ENCODE data around the gene ISG20.

ISG20 gene

DNA sequence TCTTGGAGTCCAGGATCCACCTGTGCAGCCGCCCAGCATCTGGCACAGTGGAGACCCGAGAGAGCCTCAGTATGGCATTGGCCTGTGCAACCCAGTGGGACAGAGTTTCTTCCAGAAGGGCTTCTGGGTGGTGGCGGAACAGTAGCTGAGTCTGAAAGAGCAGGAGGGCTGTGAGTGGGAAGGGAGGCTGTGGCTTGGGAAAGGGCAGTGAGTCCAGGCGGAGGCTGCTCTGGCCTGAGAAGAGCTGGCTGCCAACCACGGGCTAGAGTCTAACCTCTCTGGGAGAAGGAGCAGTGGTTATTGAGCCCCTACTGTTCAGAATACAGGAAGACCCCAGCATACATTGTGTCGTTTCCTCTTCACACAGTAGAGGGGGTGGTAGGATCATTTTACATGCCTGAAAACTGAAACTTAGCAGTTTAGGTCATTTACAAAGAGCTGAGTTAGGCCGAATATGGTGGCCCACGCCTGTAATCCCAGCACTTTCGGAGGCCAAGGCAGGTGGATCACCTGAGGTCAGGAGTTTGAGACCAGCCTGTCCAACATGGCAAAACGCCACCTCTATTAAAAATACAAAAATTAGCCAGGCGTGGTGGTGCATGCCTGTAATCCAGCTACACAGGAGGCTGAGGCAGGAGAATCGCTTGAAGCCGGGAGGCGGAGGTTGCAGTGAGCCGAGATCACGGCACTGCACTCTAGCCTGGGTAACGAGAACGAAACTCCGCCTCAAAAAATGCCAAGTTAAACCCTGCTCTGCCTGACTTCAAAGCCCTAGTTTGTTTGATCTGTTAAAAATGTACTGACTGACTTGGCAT lies 14.5 kb upstream of the ISG20 start:
- TF ChIP-seq GATA3 (IDR thresholded peaks at IDR 0.05; ENCODE audit: low read depth, low read length) (no peak), GATA2 (IDR thresholded peaks at IDR 0.05; ENCODE audit: low read depth, low read length) (no peak)

DNA sequence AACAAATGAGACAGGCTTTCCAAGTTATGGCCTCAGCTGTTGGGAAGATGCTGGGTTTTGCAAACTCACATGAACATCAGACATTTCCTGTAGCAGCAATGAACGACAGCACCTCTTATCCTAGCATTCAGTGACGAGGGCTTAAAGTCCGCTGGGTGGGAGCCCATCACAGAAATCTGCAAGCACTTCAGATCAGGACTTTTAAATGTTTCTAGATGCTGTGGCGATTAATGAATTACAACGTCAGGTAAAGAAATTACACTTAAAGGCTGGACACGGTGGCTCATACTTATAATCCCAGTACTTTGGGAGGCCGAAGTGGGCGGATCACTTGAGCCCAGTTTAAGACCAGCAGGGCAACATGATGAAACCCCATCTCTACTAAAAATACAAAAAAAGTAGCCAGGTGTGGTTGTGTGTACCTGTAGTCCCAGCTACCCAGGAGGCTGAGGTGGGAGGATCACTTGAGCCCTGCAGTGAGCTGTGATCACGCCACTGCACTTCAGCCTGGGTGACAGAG lies 13.8 kb upstream of the ISG20 start:
- TF ChIP-seq GATA2 (IDR thresholded peaks at IDR 0.05; ENCODE audit: low read depth, low read length) (no peak), GATA3 (IDR thresholded peaks at IDR 0.05; ENCODE audit: low read depth, low read length) (no peak)

- no peak for TF ChIP-seq GATA3 (IDR thresholded peaks at IDR 0.05; ENCODE audit: low read depth, low read length)
- no peak for TF ChIP-seq GATA2 (IDR thresholded peaks at IDR 0.05; ENCODE audit: low read depth, low read length)
Measured at GRCh38 chr15:88625943-88626741, 12.7 kb upstream of the ISG20 start.

DNA sequence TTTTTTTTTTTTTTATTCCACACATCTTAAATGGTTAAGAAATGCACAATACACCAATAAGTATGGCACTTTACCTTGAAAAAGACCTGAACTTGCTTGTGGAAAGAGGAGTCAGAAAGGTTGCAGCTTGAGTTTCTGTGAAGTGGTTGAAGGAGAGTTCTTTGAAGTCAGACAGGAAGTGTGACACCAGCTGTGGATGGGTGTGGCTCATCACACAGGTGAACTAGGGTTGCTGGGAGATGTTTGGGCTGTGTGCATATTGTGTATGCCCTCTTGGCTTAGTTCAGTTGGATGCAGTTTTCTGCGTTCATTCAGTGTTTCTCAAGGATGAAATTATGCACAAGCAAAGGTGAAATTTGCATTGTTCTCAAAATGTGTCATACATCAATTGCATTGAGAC lies 11.4 kb upstream of the ISG20 start:
- TF ChIP-seq GATA2 (IDR thresholded peaks at IDR 0.05; ENCODE audit: low read depth, low read length) (no peak), GATA3 (IDR thresholded peaks at IDR 0.05; ENCODE audit: low read depth, low read length) (no peak)

- no peak for TF ChIP-seq GATA3 (IDR thresholded peaks at IDR 0.05; ENCODE audit: low read depth, low read length)
- no peak for TF ChIP-seq GATA2 (IDR thresholded peaks at IDR 0.05; ENCODE audit: low read depth, low read length)
Measured at GRCh38 chr15:88628018-88628654, 10.7 kb upstream of the ISG20 start.

GRCh38 chr15:88629071-88629470 lies 9.7 kb upstream of the ISG20 start:
- TF ChIP-seq GATA3 (IDR thresholded peaks at IDR 0.05; ENCODE audit: low read depth, low read length) (no peak), GATA2 (IDR thresholded peaks at IDR 0.05; ENCODE audit: low read depth, low read length) (no peak)

DNA sequence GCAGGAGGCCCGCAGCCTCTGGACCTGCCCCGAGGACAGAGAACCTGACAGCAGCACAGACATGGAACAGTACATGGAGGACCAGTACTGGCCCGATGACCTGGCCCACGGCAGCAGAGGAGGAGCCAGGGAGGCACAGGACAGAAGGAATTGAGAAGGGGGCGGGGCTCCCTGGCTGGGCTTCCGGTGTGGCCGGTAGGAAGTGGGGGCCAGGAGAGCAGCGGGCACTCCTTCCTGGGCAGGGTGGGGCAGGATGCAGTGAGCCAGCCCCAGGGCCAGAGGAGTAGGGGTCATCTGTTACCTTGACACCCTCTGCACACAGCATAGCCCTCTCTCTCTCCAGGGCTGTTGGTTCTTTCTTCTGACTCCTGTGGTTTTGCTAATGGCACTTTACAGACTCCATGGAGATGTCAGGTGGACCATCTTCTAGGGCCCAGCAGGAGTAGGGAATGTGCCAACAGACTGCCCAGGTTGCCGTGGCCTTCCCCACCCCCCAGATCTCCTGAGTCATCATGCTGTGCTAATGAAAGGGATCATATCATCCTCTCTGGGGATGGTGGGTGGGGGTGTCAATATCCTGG lies 8.6 kb upstream of the ISG20 start:
- no peak for TF ChIP-seq GATA2 (IDR thresholded peaks at IDR 0.05; ENCODE audit: low read depth, low read length)
- TF ChIP-seq GATA3 (IDR thresholded peaks at IDR 0.05; ENCODE audit: low read depth, low read length), result no peak

DNA sequence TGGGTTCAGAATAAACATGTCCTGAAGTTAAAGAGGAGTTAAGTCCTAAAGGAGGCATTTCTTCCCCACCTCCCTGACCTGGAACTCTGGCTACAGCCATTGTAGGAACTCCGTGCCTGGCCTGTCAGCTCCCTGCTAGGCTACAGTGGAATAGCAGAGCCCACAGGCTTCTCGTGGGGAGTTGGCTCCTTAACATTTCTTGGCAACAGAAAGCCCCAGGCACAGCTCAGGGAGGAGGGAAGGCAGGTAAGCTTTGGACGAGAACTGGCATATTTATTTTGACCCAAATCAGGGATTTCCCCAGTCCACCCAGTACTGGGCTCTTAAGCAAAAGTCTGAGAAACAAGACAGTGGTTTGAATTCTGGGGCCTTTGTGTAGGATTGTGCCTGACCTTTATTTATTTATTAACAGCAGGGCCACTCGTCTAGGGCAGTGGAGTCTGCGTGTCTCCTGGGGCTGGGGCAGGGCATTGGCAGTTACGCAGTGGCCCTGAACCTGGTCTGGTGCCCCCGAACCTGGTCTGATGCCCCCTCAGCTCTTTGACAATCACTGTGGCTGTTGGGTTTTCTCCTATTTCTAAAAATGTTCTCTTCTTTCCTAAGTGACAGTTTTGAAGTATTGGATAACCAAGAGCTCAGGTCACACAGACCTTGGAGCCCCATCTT lies 7.9 kb upstream of the ISG20 start:
- TF ChIP-seq GATA3 (IDR thresholded peaks at IDR 0.05; ENCODE audit: low read depth, low read length) (no peak), GATA2 (IDR thresholded peaks at IDR 0.05; ENCODE audit: low read depth, low read length) (no peak)

GRCh38 chr15:88631464-88632028 lies 7.3 kb upstream of the ISG20 start:
- no peak for TF ChIP-seq GATA3 (IDR thresholded peaks at IDR 0.05; ENCODE audit: low read depth, low read length)
- TF ChIP-seq GATA2 (IDR thresholded peaks at IDR 0.05; ENCODE audit: low read depth, low read length), result no peak

- no peak for TF ChIP-seq GATA2 (IDR thresholded peaks at IDR 0.05; ENCODE audit: low read depth, low read length)
- TF ChIP-seq GATA3 (IDR thresholded peaks at IDR 0.05; ENCODE audit: low read depth, low read length), result no peak
Measured at GRCh38 chr15:88634449-88634848, 4.4 kb upstream of the ISG20 start.

DNA sequence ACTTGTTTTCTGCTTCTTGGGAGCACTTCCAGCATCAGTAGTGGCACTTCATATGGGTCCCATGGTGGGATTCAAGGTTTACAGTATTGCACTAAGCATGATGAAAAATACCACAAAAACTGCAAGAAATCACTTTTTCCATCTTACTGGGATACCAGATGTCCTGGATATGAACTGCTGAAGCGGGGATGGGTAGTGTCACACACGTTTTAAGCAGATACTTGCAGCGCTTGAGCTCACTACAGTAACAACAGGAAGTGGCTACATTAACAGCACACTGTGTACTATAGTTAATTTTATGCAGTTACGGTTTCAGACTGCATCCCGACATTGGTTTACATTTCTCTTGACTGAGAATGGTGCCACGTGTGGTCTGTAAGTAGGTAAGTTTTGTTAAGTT lies 3.5 kb upstream of the ISG20 start:
- TF ChIP-seq GATA3 (IDR thresholded peaks at IDR 0.05; ENCODE audit: low read depth, low read length) (no peak), GATA2 (IDR thresholded peaks at IDR 0.05; ENCODE audit: low read depth, low read length) (no peak)

DNA sequence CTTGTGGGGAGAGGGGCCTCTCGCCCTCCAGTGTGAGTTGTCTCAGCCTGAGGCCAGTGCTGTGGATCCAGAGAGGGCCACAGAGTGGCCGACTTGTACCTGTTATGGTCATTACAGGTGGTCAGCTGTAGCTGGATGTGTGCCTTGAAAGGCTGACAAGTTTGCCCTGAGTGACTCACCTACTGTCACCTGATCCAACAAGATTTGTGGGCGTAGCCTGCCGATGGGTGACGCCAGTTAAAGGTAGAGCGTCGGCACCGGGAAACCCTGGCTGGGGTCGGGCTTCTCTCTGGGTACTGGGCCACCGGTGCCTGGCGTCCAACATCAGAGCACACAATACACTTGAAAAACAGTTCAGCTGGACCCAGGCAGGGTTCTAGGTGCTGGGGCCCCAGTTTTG lies 2.8 kb upstream of the ISG20 start:
- TF ChIP-seq GATA3 (IDR thresholded peaks at IDR 0.05; ENCODE audit: low read depth, low read length) (no peak), GATA2 (IDR thresholded peaks at IDR 0.05; ENCODE audit: low read depth, low read length) (no peak)

GRCh38 chr15:88636654-88637053 lies 2.2 kb upstream of the ISG20 start:
- TF ChIP-seq GATA3 (IDR thresholded peaks at IDR 0.05; ENCODE audit: low read depth, low read length) (no peak), GATA2 (IDR thresholded peaks at IDR 0.05; ENCODE audit: low read depth, low read length) (no peak)
